Esophagus squamous epithelium (tissue), 4 donors: ENCODE measurements around the gene SLC45A1.

Experiments used
- CTCF ChIP-seq, 6 experiments: fragments of 450-650 bp in 4 of 6; fragments of 200-600 bp in 2 of 6; sonication (generic) in 2 of 6; IDR thresholded peaks; one replicate each; pipeline ENCODE4 v1.5.1; 2016 to 2019; ENCODE audit warnings: antibody characterized with exemption in 6 of 6, mild to moderate bottlenecking in 4 of 6, moderate library complexity in 4 of 6
- POLR2A ChIP-seq, 4 donors: fragments of 450-650 bp; IDR thresholded peaks; one replicate each; pipeline ENCODE4 v1.6.1; 2017; ENCODE audit warnings: antibody characterized with exemption in 4 of 4, mild to moderate bottlenecking in 4 of 4, moderate library complexity in 3 of 4

- no peak for TF ChIP-seq CTCF (IDR thresholded peaks at IDR 0.05)
- TF ChIP-seq POLR2A (IDR thresholded peaks at IDR 0.05) = no peak
Observed at GRCh38 chr1:8276173-8276914, 41.6 kb upstream of the SLC45A1 start.
